ENCODE measurements around the gene MAP3K20.
"Not testable (repeated sequence)": the region's sequence is repeated elsewhere in the genome, so short reads cannot be mapped to it uniquely, and the experiment has no call there.

MAP3K20 gene

GRCh38 chr2:173075781-173076580, at the start of gene MAP3K20:
MAP3K20 (plus strand) TSS chr2:173075846; CDS start chr2:173091032, 15,186 bp downstream.
- DNase-seq: peak; percentile 37

GRCh38 chr2:173026479-173026878, 49.2 kb upstream of the MAP3K20 start:
- no peak for DNase-seq

- peak; percentile 17 for DNase-seq
Measured at GRCh38 chr2:173027181-173028128, 48.2 kb upstream of the MAP3K20 start.

- DNase-seq: no peak
Measured at GRCh38 chr2:173028141-173028540, 47.5 kb upstream of the MAP3K20 start.

GRCh38 chr2:173028671-173029070, 47.0 kb upstream of the MAP3K20 start:
- DNase-seq: no peak

GRCh38 chr2:173030561-173031490, 44.8 kb upstream of the MAP3K20 start:
- no peak for DNase-seq

- no peak for DNase-seq
Measured at GRCh38 chr2:173032032-173032431, 43.6 kb upstream of the MAP3K20 start.

- no peak for DNase-seq
Measured at GRCh38 chr2:173033084-173033483, 42.6 kb upstream of the MAP3K20 start.

GRCh38 chr2:173034143-173034542, 41.5 kb upstream of the MAP3K20 start:
- DNase-seq: no peak

GRCh38 chr2:173037245-173038120, 38.2 kb upstream of the MAP3K20 start:
- no peak for DNase-seq

- DNase-seq: not testable (repeated sequence)
Measured at GRCh38 chr2:173038257-173038656, 37.4 kb upstream of the MAP3K20 start.

GRCh38 chr2:173040729-173041128, 34.9 kb upstream of the MAP3K20 start:
- no peak for DNase-seq

- no peak for DNase-seq
Measured at GRCh38 chr2:173043476-173043875, 32.2 kb upstream of the MAP3K20 start.

- no peak for DNase-seq
Measured at GRCh38 chr2:173043897-173044519, 31.6 kb upstream of the MAP3K20 start.

GRCh38 chr2:173044686-173045085, 31.0 kb upstream of the MAP3K20 start:
- no peak for DNase-seq

- DNase-seq: no peak
Measured at GRCh38 chr2:173045181-173045580, 30.5 kb upstream of the MAP3K20 start.

- DNase-seq: no peak
Measured at GRCh38 chr2:173048522-173048896, 27.1 kb upstream of the MAP3K20 start.

- DNase-seq: no peak
Measured at GRCh38 chr2:173048897-173049661, 26.6 kb upstream of the MAP3K20 start.

- no peak for DNase-seq
Measured at GRCh38 chr2:173049831-173050230, 25.8 kb upstream of the MAP3K20 start.

- DNase-seq: no peak
Measured at GRCh38 chr2:173050684-173051083, 25.0 kb upstream of the MAP3K20 start.
